Coronary artery (tissue), 2 donors: ENCODE data around the gene AP2A2.

ENCODE experiments used
- DNase-seq: peaks from one replicate; pipeline ENCODE4 v3.0.0-alpha.2; 2017; ENCODE audit warnings: low spot score
- H3K27ac ChIP-seq, 2 donors: fragments of 200-600 bp; sonication (generic); one replicate each; pipeline ENCODE4 v1.5.1; 2016 to 2019
- H3K4me3 ChIP-seq: fragments of 200-600 bp; sonication (generic); 2 replicates; pipeline ENCODE4 v1.5.1; 2016; ENCODE audit warnings: mild to moderate bottlenecking, moderate library complexity
- CTCF ChIP-seq: fragments of 200-600 bp; sonication (generic); IDR thresholded peaks from one replicate; pipeline ENCODE4 v1.5.1; 2019; ENCODE audit warnings: antibody characterized with exemption

Gene AP2A2

DNA sequence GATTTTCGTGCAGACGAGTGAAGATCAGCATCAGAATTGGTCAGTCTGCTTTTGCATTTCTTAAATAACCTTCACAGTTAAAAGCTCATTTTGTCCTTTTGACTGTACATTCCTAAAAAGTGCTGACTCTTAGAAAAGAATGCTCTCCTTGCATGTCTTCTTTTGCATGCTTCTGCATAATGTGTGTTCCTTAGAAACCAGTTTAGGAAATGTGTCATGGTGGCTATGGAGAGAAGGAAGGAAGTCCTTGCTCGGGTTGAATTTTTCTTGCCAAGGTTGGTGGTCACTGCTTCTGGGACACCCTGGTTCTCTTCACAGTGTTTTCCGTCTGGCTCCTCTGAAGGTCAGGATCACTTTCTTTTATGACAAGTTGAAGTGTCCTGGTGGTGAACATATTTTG, 6.8 kb downstream of the AP2A2 start:
- Histone ChIP-seq H3K4me3 (no peak overlapping the region), H3K27ac (peak overlapping the region; percentile 18 to 74)
- no peak for DNase-seq
- no peak for TF ChIP-seq CTCF

DNA sequence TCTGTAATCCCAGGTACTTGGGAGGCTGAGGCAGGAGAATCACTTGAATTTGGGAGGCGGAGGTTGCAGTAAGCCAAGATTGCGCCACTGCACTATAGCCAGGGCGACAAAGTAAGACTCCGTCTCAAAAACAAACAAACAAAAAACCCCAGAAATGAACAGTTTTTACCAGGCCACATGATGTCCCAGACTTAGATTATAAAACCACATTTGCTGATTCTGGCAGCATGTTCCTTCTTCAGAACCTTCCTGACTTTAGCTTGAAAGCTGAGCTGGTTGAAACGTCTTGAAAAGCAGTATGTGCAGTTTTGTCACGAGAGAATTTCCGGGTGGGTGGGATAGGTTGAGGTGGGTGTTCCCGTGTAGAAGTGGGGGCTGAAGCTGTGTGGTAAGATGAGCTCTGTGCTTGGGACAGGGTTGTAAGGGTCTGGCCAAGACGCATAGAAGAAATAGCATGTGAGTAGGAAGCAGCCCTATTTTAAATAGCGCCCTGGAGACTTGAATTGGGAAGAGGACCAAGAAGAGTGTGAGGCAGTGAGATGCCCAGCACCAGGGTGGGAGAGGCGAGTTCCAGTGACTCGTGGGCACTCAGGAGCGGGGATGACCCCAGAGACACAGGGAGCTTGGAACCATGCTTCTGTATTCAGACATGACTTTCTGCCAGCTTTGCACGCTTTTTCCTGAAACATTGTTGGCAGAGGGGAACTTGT, 7.6 kb downstream of the AP2A2 start:
- no peak for DNase-seq
- H3K27ac ChIP-seq: peak overlapping the region; percentile 18 to 74
- H3K4me3 ChIP-seq: peak overlapping the region; percentile 21
- no peak for TF ChIP-seq CTCF

DNA sequence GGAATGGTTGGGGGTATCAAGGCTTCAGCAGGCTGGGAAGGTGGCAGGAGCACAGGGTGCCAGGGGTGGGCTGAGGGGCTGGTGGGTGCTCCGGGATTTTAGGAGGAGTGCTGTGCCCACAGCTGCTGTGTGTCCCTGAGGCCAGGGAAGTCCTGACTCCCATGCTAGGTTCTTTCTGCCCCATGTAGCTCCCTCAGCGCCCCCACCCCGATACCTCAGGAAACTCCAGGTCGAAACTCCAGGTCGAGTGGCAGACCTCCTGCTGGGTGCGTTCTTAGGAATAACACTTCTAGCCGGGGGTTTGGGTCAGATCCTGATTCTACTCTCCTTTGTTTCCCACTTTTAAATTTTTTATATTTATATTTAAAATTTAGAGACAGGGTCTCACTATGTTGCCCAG, 8.3 kb downstream of the AP2A2 start:
- Histone ChIP-seq H3K27ac (peak overlapping the region in 1 of 2 donors; percentile 74), H3K4me3 (peak overlapping the region; percentile 21)
- no peak for DNase-seq
- no peak for TF ChIP-seq CTCF

DNA sequence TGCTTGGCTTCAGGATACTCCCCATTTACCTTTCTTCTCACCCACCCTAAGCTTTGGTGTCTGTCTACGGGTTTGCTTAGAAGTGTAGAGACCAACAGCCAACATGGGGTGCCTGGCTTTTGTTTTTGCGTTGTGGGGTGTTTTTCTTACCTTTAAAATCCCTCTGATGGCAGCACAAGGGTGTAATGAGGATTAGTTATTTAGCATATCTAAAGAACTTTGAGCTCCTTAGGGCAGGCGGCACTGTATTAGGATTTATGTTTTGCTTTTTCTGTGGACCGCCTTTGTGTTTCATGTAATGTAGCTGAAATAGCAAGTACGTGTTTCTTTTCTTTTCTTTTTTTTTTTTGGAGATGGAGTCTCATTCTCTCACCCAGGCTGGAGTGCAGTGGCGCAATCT, 8.9 kb downstream of the AP2A2 start:
- no peak for DNase-seq
- no peak for TF ChIP-seq CTCF
- Histone ChIP-seq H3K4me3 (no peak overlapping the region), H3K27ac (peak overlapping the region in 1 of 2 donors; percentile 74)

- no peak overlapping the region for H3K4me3 ChIP-seq
- no peak overlapping the region for H3K27ac ChIP-seq
- no peak for DNase-seq
- TF ChIP-seq CTCF: no peak
These were observed 10.5 kb downstream of the AP2A2 start for GRCh38 chr11:936199-936598.

DNA sequence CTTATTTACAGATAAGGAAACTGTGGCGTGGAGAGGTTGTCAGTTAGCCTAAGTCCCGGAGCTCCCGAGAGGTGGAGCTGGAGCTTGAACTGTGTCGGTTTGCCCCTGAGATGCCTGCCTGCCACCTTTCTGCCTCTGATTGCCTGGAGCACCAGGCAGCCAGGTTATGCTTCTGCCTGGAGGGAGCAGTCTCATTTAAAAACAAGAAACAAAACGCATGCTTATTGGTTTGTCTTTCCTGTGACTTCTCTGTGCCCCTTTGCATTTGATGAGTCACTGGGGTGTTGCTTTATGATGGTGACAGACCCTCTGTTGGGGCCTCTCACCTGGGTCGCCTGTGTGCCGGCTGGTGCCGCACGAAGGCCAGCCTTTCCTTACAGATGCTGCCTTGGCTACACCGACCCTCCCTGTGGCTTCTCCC, 12.2 kb downstream of the AP2A2 start:
- no peak for DNase-seq
- H3K4me3 ChIP-seq: no peak overlapping the region
- TF ChIP-seq CTCF: no peak
- H3K27ac ChIP-seq: no peak overlapping the region

GRCh38 chr11:940496-941135, 14.9 kb downstream of the AP2A2 start:
- no peak overlapping the region for H3K4me3 ChIP-seq
- H3K27ac ChIP-seq: no peak overlapping the region
- no peak for DNase-seq
- no peak for TF ChIP-seq CTCF
